Pancreas (tissue), 10 donors: ENCODE data around the gene SOSTDC1. TPM values are rescaled to one million over a fixed set of nuclear protein-coding genes. Genes with fewer than 3 reads are reported as not detected.

Source experiments
- ATAC-seq, 4 donors: fragments of 200-7000 bp; cut with Tn5 transposase; one replicate each; pipeline versions ENCODE4 v1.8.0 to v1.9.1; 2020; ENCODE audit warnings: mild to moderate bottlenecking in 4 of 4, moderate library complexity in 4 of 4
- DNase-seq, 6 donors: peaks; one replicate each; pipeline ENCODE4 v3.0.0-alpha.2; 2020
- FAIRE-seq: peaks from 2 replicates; lab custom pipeline; 2012; peaks lifted over from hg19 to GRCh38; lab: Jason Lieb, UNC
- H3K27ac ChIP-seq, 4 donors: fragments of 200-600 bp; sonication (generic); 1 replicate in 3 of 4; 2 replicates in 1 of 4; pipeline versions ENCODE4 v1.5.0 to v1.8.0; 2020
- H3K27me3 ChIP-seq, 4 donors: fragments of 200-600 bp; one replicate each; pipeline ENCODE4 v1.8.0; 2021
- H3K36me3 ChIP-seq, 3 donors: fragments of 200-600 bp; sonication (generic) in 1 of 3; one replicate each; pipeline versions ENCODE4 v1.5.0 to v1.8.0; 2020 to 2021
- H3K4me1 ChIP-seq, 3 donors: fragments of 200-600 bp; one replicate each; pipeline ENCODE4 v1.8.0; 2021
- H3K4me3 ChIP-seq, 4 donors: fragments of 200-600 bp; sonication (generic) in 2 of 4; one replicate each; pipeline versions ENCODE4 v1.5.0 to v1.8.0; 2020 to 2021
- H3K9me3 ChIP-seq, 4 donors: fragments of 200-600 bp; one replicate each; pipeline ENCODE4 v1.8.0; 2021
- CTCF ChIP-seq, 4 donors: fragments of 200-600 bp; sonication (generic) in 3 of 4; IDR thresholded peaks; one replicate each; pipeline versions ENCODE4 v1.5.0 to v1.8.0; 2021; ENCODE audit warnings: antibody characterized with exemption in 4 of 4
- WGBS, 2 donors: extraction: QIAGEN DNeasy Blood & Tissue Kit; methylation state at CpG; one replicate each; pipeline ENCODE4 v1.1.7; 2013; 5-methylcytosine and 5-hydroxymethylcytosine counted together
- intact Hi-C, 3 donors: fragments of 100-400 bp; cut with DNase I; formaldehyde crosslinking; loops; one replicate each; pipeline versions ENCODE4 v1.11.1 to v1.14.2; 2022
- polyA plus RNA-seq, 2 donors: library from polyadenylated mRNA; stranded (reverse); fragments of 200-250 nt; gene quantifications; one replicate each; pipeline ENCODE4 v1.2.3, GENCODE V29; 2013
- total RNA-seq, 6 donors: library from RNA; stranded (reverse); fragmentation: NEBNext Ultra II Directional in 4 of 6; extraction: Animal tissue kit (Norgen Biotek cat#: 25700) in 4 of 6; gene quantifications; one replicate each; pipeline versions ENCODE4 v1.2.1 to v1.2.4, GENCODE V29; 2021 to 2023
- donor health status: healthy with polysubstance abuse.
- donor health status: DM: no; HTN: no; CAD: no; lungs with moderate emphysema.
- donor health status: DM: no; HTN: no; CAD: no.
- donor health status: control.
- donor health status: control.
- donor health status: Bipolar disorder and iron deficiency.
- donor health status: DM: yes; HTN: yes; CAD: no.
- donor health status: DM: no; HTN: no; CAD: no.
- donor health status: DM: no; HTN: no; CAD: no.
- donor health status: DM: yes; HTN: yes; CAD: no.

The SOSTDC1 gene
- total and polyA plus RNA-seq, 8 donors, result 0.12 to 1.3 (median 0.21) TPM; not detected in 3

- Histone ChIP-seq H3K9me3 (no peaks in the 10 kb centered on the region), H3K4me1 (peaks cover 0 to 13% (median 9%) of the 10 kb centered on the region in 3 donors), H3K4me3 (peak overlapping the region; percentile 47 to 79 (median 62)), H3K27ac (peak overlapping the region; percentile 93 to 99 (median 96)), H3K27me3 (no peaks in the 10 kb centered on the region), H3K36me3 (no peaks in the 10 kb centered on the region)
- FAIRE-seq (no peak), DNase-seq (no peak), ATAC-seq (peak in 1 of 4 donors; percentile 2)
- WGBS, 2 donors, result 0 to 2% methylated on average over 3 of the region's 3 CpGs
- intact Hi-C loops, result no loop called here
- no peak for TF ChIP-seq CTCF (IDR thresholded peaks at IDR 0.05)
Observed at GRCh38 chr7:16420329-16420648, 45.2 kb downstream of the SOSTDC1 start.

- Histone ChIP-seq H3K9me3 (no peaks in the 10 kb centered on the region), H3K36me3 (no peaks in the 10 kb centered on the region), H3K4me1 (peaks cover 0 to 13% (median 9%) of the 10 kb centered on the region in 3 donors), H3K27ac (peak overlapping the region in 2 of 4 donors; percentile 95 to 99), H3K27me3 (no peaks in the 10 kb centered on the region), H3K4me3 (peak overlapping the region in 2 of 4 donors; percentile 70 to 79)
- no peak for FAIRE-seq
- no peak for DNase-seq
- WGBS, 2 donors, result 37 to 38% methylated on average over 10 of the region's 10 CpGs
- intact Hi-C loops, result no loop called here
- no peak for ATAC-seq
- TF ChIP-seq CTCF (IDR thresholded peaks at IDR 0.05), result no peak
Observed at GRCh38 chr7:16419859-16420258, 45.7 kb downstream of the SOSTDC1 start.

GRCh38 chr7:16419126-16419525 is 46.4 kb downstream of the SOSTDC1 start:
- Histone ChIP-seq H3K27me3 (no peaks in the 10 kb centered on the region), H3K27ac (no peak overlapping the region), H3K4me3 (no peak overlapping the region), H3K9me3 (no peaks in the 10 kb centered on the region), H3K36me3 (no peaks in the 10 kb centered on the region), H3K4me1 (peaks cover 0 to 13% (median 9%) of the 10 kb centered on the region in 3 donors)
- 93% methylated on average over 1 of the region's 1 CpG for WGBS, 2 donors
- FAIRE-seq (no peak), ATAC-seq (no peak), DNase-seq (no peak)
- intact Hi-C loops, result no loop called here
- TF ChIP-seq CTCF (IDR thresholded peaks at IDR 0.05), result no peak

- 50 to 55% methylated on average over 1 of the region's 1 CpG for WGBS, 2 donors
- no peaks in the 10 kb centered on the region for H3K27me3 ChIP-seq
- TF ChIP-seq CTCF (IDR thresholded peaks at IDR 0.05), result no peak
- intact Hi-C loops, result no loop called here
- FAIRE-seq, result no peak
- H3K9me3 ChIP-seq, result no peaks in the 10 kb centered on the region
- ATAC-seq, result no peak
- no peaks in the 10 kb centered on the region for H3K36me3 ChIP-seq
- no peak for DNase-seq
- H3K4me1 ChIP-seq, result peaks cover 0 to 13% (median 9%) of the 10 kb centered on the region in 3 donors
- H3K4me3 ChIP-seq, result no peak overlapping the region
- no peak overlapping the region for H3K27ac ChIP-seq
Observed at GRCh38 chr7:16417906-16418305, 47.6 kb downstream of the SOSTDC1 start.
